WTC11 (cell line): ENCODE measurements around the gene RNASE9. TPM values are rescaled to one million over a fixed set of nuclear protein-coding genes. Genes with fewer than 3 reads are reported as not detected.

Experiments
- total RNA-seq: library from RNA; stranded (reverse); gene quantifications from 3 replicates; pipeline ENCODE4 v1.2.3, GENCODE V29; 2021

Gene RNASE9
- total RNA-seq, 1 experiment from 2014 or later, result not detected

Other genes starting within 250 kb of the RNASE9 start
- 149 to 155 TPM (median 151 TPM) in 3 replicates for gene CCNB1IP1, start 227.8 kb downstream of the RNASE9 start, total RNA-seq
- 34.5 to 37.1 TPM (median 36.8 TPM) in 3 replicates for gene PARP2, start 217.4 kb downstream of the RNASE9 start, total RNA-seq
- gene TEP1, start 147.5 kb downstream of the RNASE9 start, total RNA-seq, result 16.0 to 19.4 TPM (median 18.8 TPM) in 3 replicates
- gene KLHL33, start 124.9 kb downstream of the RNASE9 start, total RNA-seq, result 0.07 to 0.18 TPM (median 0.17 TPM) in 3 replicates
- 33.3 to 40.0 TPM (median 37.3 TPM) in 3 replicates for gene OSGEP, start 106.2 kb downstream of the RNASE9 start, total RNA-seq
- gene APEX1, start 105.8 kb downstream of the RNASE9 start, total RNA-seq, result 299 to 324 TPM (median 308 TPM) in 3 replicates
- 28.3 to 34.1 TPM (median 29.7 TPM) in 3 replicates for gene PIP4P1, start 99.6 kb downstream of the RNASE9 start, total RNA-seq
- 72.7 to 95.8 TPM (median 75.0 TPM) in 3 replicates for gene PNP, start 91.6 kb downstream of the RNASE9 start, total RNA-seq
- gene RNASE10, start 55.5 kb downstream of the RNASE9 start, total RNA-seq, result 0.82 to 1.2 TPM (median 1.0 TPM) in 3 replicates
- gene RNASE11, start 27.0 kb upstream of the RNASE9 start, total RNA-seq, result not detected in 3 replicates
- not detected in 3 replicates for gene RNASE12, start 30.3 kb upstream of the RNASE9 start, total RNA-seq
- gene OR6S1, start 80.6 kb upstream of the RNASE9 start, total RNA-seq, result not detected in 3 replicates
- gene RNASE4, start 123.5 kb upstream of the RNASE9 start, total RNA-seq, result 1.0 to 2.8 TPM (median 2.4 TPM) in 3 replicates
- gene ANG, start 127.7 kb upstream of the RNASE9 start, total RNA-seq, result 4.8 to 5.2 TPM (median 4.9 TPM) in 3 replicates
- gene EDDM3A, start 184.8 kb upstream of the RNASE9 start, total RNA-seq, result 0.20 TPM in 1 of 3 replicates, not detected in the others
- not detected in 3 replicates for gene EDDM3B, start 207.4 kb upstream of the RNASE9 start, total RNA-seq
- gene RNASE6, start 220.2 kb upstream of the RNASE9 start, total RNA-seq, result 0.18 to 0.37 TPM (median 0.18 TPM) in 3 replicates
- gene RNASE1, start 241.8 kb upstream of the RNASE9 start, total RNA-seq, result 3.4 to 6.2 TPM (median 4.7 TPM) in 3 replicates